ENCODE results near the gene LRCOL1.

LRCOL1 gene

DNA sequence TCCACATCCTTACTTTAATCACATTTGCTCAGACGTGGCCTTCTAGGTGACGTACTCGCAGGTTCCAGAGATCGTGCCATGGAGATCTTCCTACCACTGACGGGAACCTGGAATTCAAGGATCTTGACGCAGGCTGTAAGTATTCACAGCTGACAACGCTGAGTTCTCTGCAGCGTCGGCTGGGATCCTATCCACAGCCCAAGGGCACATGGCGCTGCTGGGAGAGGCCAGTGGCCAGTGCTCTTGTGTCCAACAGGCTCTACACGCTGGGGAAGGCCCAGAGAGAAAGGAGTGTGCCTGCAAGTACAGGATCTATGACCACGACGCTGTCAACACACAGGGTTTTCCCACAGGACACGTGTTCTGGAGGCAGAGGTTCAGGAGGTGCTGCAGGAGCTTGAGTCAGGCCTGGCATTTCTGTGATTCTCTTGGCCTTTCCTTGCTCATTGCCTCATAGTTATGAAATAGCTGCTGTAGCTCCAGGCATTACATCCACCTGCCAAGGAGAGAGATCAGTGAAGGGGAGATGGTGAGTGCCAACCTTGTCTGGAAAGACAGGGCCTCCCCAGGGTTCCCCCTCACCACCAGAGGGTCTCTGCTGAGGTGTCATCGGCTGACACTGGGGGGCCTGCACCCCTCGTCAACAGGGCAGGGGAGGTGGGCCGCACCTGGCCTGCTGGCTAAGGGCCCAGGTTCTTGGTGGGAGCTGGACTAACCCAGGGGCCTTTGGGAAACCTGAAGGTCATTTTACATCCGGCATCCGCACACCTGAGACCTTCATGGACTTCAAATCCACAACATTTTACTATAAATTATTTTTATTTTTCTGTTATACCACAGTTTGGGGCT, 21.3 kb downstream of the LRCOL1 start:
- Histone ChIP-seq H3K36me3 (ENCODE audit: insufficient read depth, low read length) (no peaks in the 10 kb centered on the region), H3K4me1 (ENCODE audit: insufficient read depth, low read length, poor library complexity, severe bottlenecking) (no peaks in the 10 kb centered on the region), H3K9ac (ENCODE audit: low read depth, low read length, poor library complexity, severe bottlenecking) (no peak overlapping the region), H3K4me2 (ENCODE audit: low read depth, low read length, poor library complexity, severe bottlenecking) (no peak overlapping the region), H3K9me3 (ENCODE audit: insufficient read depth, low read depth, low read length) (no peaks in the 10 kb centered on the region), H3K27me3 (ENCODE audit: insufficient read depth, low read length, poor library complexity, severe bottlenecking) (no peaks in the 10 kb centered on the region), H4K20me1 (ENCODE audit: insufficient read depth, low read length, poor library complexity, severe bottlenecking) (peaks cover 2% of the 10 kb centered on the region), H2AFZ (ENCODE audit: low read length) (no peak overlapping the region), H3K79me2 (ENCODE audit: insufficient read depth, low read length) (no peaks in the 10 kb centered on the region), H3F3A (ENCODE audit: low read depth) (no peaks in the 10 kb centered on the region), H3K4me3 (ENCODE audit: low read length, poor library complexity, severe bottlenecking) (no peak overlapping the region), H3K9me2 (replicated peaks; ENCODE audit: low read depth, low read length) (no peaks in the 10 kb centered on the region)
- no peak for TF ChIP-seq EZH2phosphoT487 (IDR thresholded peaks at IDR 0.05; ENCODE audit: borderline replicate concordance)
- TF ChIP-seq, protein P1, sequence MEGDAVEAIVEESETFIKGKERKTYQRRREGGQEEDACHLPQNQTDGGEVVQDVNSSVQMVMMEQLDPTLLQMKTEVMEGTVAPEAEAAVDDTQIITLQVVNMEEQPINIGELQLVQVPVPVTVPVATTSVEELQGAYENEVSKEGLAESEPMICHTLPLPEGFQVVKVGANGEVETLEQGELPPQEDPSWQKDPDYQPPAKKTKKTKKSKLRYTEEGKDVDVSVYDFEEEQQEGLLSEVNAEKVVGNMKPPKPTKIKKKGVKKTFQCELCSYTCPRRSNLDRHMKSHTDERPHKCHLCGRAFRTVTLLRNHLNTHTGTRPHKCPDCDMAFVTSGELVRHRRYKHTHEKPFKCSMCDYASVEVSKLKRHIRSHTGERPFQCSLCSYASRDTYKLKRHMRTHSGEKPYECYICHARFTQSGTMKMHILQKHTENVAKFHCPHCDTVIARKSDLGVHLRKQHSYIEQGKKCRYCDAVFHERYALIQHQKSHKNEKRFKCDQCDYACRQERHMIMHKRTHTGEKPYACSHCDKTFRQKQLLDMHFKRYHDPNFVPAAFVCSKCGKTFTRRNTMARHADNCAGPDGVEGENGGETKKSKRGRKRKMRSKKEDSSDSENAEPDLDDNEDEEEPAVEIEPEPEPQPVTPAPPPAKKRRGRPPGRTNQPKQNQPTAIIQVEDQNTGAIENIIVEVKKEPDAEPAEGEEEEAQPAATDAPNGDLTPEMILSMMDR (conservative IDR thresholded peaks at IDR 0.05; ENCODE audit: low read length) = no peak

DNA sequence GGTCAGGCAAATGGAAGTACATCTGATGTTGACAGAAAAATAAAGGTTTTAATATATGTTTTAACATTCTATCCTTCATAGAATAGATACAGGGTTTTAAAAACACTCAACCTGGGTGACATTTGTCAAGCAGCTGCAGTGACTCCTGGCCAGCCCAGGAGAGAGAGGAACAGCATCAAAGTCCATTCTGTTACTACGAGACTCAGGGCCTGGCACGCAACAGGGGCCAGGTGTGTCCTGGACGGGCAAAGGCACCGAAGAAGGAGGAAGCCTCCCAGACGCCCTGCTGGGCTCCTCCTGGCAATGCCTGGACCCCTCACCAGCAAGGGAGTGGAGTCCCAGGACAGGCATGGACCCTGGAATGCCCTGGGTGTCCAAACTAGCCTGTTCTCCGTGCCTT, 22.1 kb downstream of the LRCOL1 start:
- Histone ChIP-seq H3K36me3 (ENCODE audit: insufficient read depth, low read length) (no peaks in the 10 kb centered on the region), H2AFZ (ENCODE audit: low read length) (no peak overlapping the region), H3K9ac (ENCODE audit: low read depth, low read length, poor library complexity, severe bottlenecking) (no peak overlapping the region), H3K4me1 (ENCODE audit: insufficient read depth, low read length, poor library complexity, severe bottlenecking) (no peaks in the 10 kb centered on the region), H4K20me1 (ENCODE audit: insufficient read depth, low read length, poor library complexity, severe bottlenecking) (peaks cover 3% of the 10 kb centered on the region), H3K9me3 (ENCODE audit: insufficient read depth, low read depth, low read length) (no peaks in the 10 kb centered on the region), H3F3A (ENCODE audit: low read depth) (no peaks in the 10 kb centered on the region), H3K4me2 (ENCODE audit: low read depth, low read length, poor library complexity, severe bottlenecking) (no peak overlapping the region), H3K79me2 (ENCODE audit: insufficient read depth, low read length) (no peaks in the 10 kb centered on the region), H3K27me3 (ENCODE audit: insufficient read depth, low read length, poor library complexity, severe bottlenecking) (no peaks in the 10 kb centered on the region), H3K9me2 (replicated peaks; ENCODE audit: low read depth, low read length) (no peaks in the 10 kb centered on the region), H3K4me3 (ENCODE audit: low read length, poor library complexity, severe bottlenecking) (no peak overlapping the region)
- TF ChIP-seq, protein P1 (conservative IDR thresholded peaks at IDR 0.05; ENCODE audit: low read length) = no peak
- no peak for TF ChIP-seq EZH2phosphoT487 (IDR thresholded peaks at IDR 0.05; ENCODE audit: borderline replicate concordance)

- no peaks in the 10 kb centered on the region for H3K27me3 ChIP-seq (ENCODE audit: insufficient read depth, low read length, poor library complexity, severe bottlenecking)
- no peak overlapping the region for H3K9ac ChIP-seq (ENCODE audit: low read depth, low read length, poor library complexity, severe bottlenecking)
- no peaks in the 10 kb centered on the region for H3K36me3 ChIP-seq (ENCODE audit: insufficient read depth, low read length)
- no peaks in the 10 kb centered on the region for H3K9me2 ChIP-seq (replicated peaks; ENCODE audit: low read depth, low read length)
- no peaks in the 10 kb centered on the region for H3K9me3 ChIP-seq (ENCODE audit: insufficient read depth, low read depth, low read length)
- H3K4me1 ChIP-seq (ENCODE audit: insufficient read depth, low read length, poor library complexity, severe bottlenecking) = no peaks in the 10 kb centered on the region
- H3K79me2 ChIP-seq (ENCODE audit: insufficient read depth, low read length) = no peaks in the 10 kb centered on the region
- TF ChIP-seq, protein P1 (conservative IDR thresholded peaks at IDR 0.05; ENCODE audit: low read length) = no peak
- TF ChIP-seq EZH2phosphoT487 (IDR thresholded peaks at IDR 0.05; ENCODE audit: borderline replicate concordance) = no peak
- no peaks in the 10 kb centered on the region for H3F3A ChIP-seq (ENCODE audit: low read depth)
- no peak overlapping the region for H3K4me3 ChIP-seq (ENCODE audit: low read length, poor library complexity, severe bottlenecking)
- peaks cover 3% of the 10 kb centered on the region for H4K20me1 ChIP-seq (ENCODE audit: insufficient read depth, low read length, poor library complexity, severe bottlenecking)
- no peak overlapping the region for H3K4me2 ChIP-seq (ENCODE audit: low read depth, low read length, poor library complexity, severe bottlenecking)
- H2AFZ ChIP-seq (ENCODE audit: low read length) = no peak overlapping the region
Measured at GRCh38 chr12:132587781-132588180, 22.6 kb downstream of the LRCOL1 start.
